Neural progenitor cell (in vitro differentiated cells): ENCODE results near the gene LYST.

Experiments
- CTCF ChIP-seq: fragments of 200-600 bp; sonication (generic); IDR thresholded peaks from 2 replicates; pipeline ENCODE4 v1.5.1; 2017; ENCODE audit warnings: antibody characterized with exemption, mild to moderate bottlenecking
- EZH2 ChIP-seq: fragments of 200-600 bp; sonication (generic); IDR thresholded peaks from 2 replicates; pipeline ENCODE4 v1.6.1; 2017; ENCODE audit warnings: antibody characterized with exemption, mild to moderate bottlenecking, moderate library complexity

GRCh38 chr1:235724730-235725129 lies 142.0 kb downstream of the LYST start:
- no peak for TF ChIP-seq CTCF
- no peak for TF ChIP-seq EZH2
